CD4-positive, alpha-beta T cell (primary cell): ENCODE measurements around the gene MYL4. TPM values are rescaled to one million over a fixed set of nuclear protein-coding genes. Genes with fewer than 3 reads are reported as not detected.
"Not testable (repeated sequence)": the region's sequence is repeated elsewhere in the genome, so short reads cannot be mapped to it uniquely, and the experiment has no call there.

ENCODE experiments used
- ATAC-seq: fragments of 200-7000 bp; cut with Tn5 transposase; one replicate; pipeline ENCODE4 v1.10.0; 2022; ENCODE audit warnings: mild to moderate bottlenecking; ENCODE audit not compliant: poor library complexity
- CTCF ChIA-PET: fragments of 350-600 bp; sonication (Branson Sonifier 250); formaldehyde crosslinking; loops from one replicate; lab custom pipeline; 2021; ENCODE audit warnings: antibody characterized with exemption, inconsistent platforms; lab: Charles Lee
- POLR2A ChIA-PET: fragments of 350-600 bp; sonication (Branson Sonifier 250); formaldehyde crosslinking; loops from one replicate; lab custom pipeline; 2021; ENCODE audit warnings: antibody characterized with exemption, inconsistent platforms; lab: Charles Lee
- DNase-seq, 14 experiments: peaks; one replicate each; pipeline ENCODE4 v3.0.0-alpha.2; 2013 to 2020; ENCODE audit warnings: mixed read lengths in 2 of 14
- H3K27ac ChIP-seq, 2 donors: one replicate each; pipeline versions ENCODE4 v1.5.1 to v1.7.0; 2013; ENCODE audit warnings: low read length in 2 of 2, low read depth in 1 of 2, mild to moderate bottlenecking in 1 of 2
- H3K27me3 ChIP-seq, 2 experiments: 1 replicate in 1 of 2; 2 replicates in 1 of 2; pipeline versions ENCODE4 v1.6.1 to v1.7.0; 2013; ENCODE audit warnings: low read length in 2 of 2, control low read depth in 1 of 2, mild to moderate bottlenecking in 1 of 2, moderate library complexity in 1 of 2; ENCODE audit not compliant: insufficient read depth in 2 of 2, control insufficient read depth in 1 of 2
- H3K36me3 ChIP-seq: one replicate; pipeline ENCODE4 v1.6.1; 2013; ENCODE audit warnings: low read length, control low read depth; ENCODE audit not compliant: insufficient read depth
- H3K4me1 ChIP-seq: one replicate; pipeline ENCODE4 v1.6.1; 2013; ENCODE audit warnings: low read length, control low read depth; ENCODE audit not compliant: insufficient read depth
- H3K4me3 ChIP-seq: one replicate; pipeline ENCODE4 v1.5.1; 2013; ENCODE audit warnings: mild to moderate bottlenecking, low read length, moderate library complexity
- H3K9me3 ChIP-seq, 2 experiments: 1 replicate in 1 of 2; 2 replicates in 1 of 2; pipeline versions ENCODE4 v1.6.1 to v1.7.0; 2013; ENCODE audit warnings: low read length in 2 of 2, mild to moderate bottlenecking in 2 of 2, control low read depth in 1 of 2, moderate library complexity in 1 of 2; ENCODE audit not compliant: control insufficient read depth in 1 of 2, insufficient read depth in 1 of 2
- H3K27ac Mint-ChIP-seq: one replicate; pipeline ENCODE4 v1.8.0; 2020; ENCODE audit warnings: mixed read lengths
- H3K27me3 Mint-ChIP-seq: one replicate; pipeline ENCODE4 v1.8.0; 2021; ENCODE audit warnings: mixed read lengths
- H3K36me3 Mint-ChIP-seq: one replicate; pipeline ENCODE4 v1.8.0; 2021; ENCODE audit warnings: low read depth, mixed read lengths
- H3K4me1 Mint-ChIP-seq: one replicate; pipeline ENCODE4 v1.8.0; 2021; ENCODE audit warnings: low read depth, mixed read lengths
- H3K4me3 Mint-ChIP-seq: one replicate; pipeline ENCODE4 v1.8.0; 2020; ENCODE audit warnings: mild to moderate bottlenecking, mixed read lengths
- H3K9me3 Mint-ChIP-seq: one replicate; pipeline ENCODE4 v1.8.0; 2020; ENCODE audit warnings: mixed read lengths
- intact Hi-C, 2 experiments: fragments of 100-400 bp; cut with DNase I in 1 of 2; cut with micrococcal nuclease in 1 of 2; formaldehyde crosslinking; loops; one replicate each; pipeline versions ENCODE4 v1.15.1 to v1.9.0; 2023 to 2025; cut with DNase I, micrococcal nuclease
- total RNA-seq, 174 experiments: library from RNA in 2 of 174; stranded (reverse) in 2 of 174; gene quantifications; one replicate each; pipeline ENCODE4 v1.2.3 and lab custom pipeline; 2021 to 2026
- TF ChIP-seq, protein P1 (sequence below): fragments of 200-600 bp; IDR thresholded peaks from one replicate; pipeline ENCODE4 v1.8.0; 2022; ENCODE audit warnings: antibody characterized with exemption, mild to moderate bottlenecking

MYL4 gene
- total RNA-seq, 2 experiments from 2014 or later: not detected

DNA sequence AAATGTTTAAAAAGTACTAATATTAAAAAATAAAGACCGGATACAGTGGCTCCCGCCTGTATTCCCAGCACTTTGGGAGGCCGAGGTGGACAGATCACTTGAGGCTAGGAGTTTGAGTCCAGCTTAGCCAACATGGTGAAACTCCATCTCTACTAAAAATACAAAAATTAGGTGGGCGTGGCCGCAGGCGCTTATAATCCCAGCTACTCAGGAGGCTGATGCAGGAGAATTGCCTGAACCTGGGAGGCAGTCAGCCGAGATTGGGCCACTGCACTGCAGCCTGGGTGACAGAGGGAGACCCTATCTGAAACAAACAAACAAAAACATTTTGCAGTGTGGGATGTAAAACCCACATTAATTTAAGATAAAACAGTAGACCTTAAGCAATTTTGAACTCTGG lies 31.9 kb upstream of the MYL4 start:
- peaks cover 81% of the 10 kb centered on the region for H3K36me3 Mint-ChIP-seq
- no peaks in the 10 kb centered on the region for H3K9me3 ChIP-seq
- no peaks in the 10 kb centered on the region for H3K27me3 ChIP-seq
- no peak for DNase-seq
- no peak for ATAC-seq
- CTCF ChIA-PET: no interaction called here
- TF ChIP-seq, protein P1, sequence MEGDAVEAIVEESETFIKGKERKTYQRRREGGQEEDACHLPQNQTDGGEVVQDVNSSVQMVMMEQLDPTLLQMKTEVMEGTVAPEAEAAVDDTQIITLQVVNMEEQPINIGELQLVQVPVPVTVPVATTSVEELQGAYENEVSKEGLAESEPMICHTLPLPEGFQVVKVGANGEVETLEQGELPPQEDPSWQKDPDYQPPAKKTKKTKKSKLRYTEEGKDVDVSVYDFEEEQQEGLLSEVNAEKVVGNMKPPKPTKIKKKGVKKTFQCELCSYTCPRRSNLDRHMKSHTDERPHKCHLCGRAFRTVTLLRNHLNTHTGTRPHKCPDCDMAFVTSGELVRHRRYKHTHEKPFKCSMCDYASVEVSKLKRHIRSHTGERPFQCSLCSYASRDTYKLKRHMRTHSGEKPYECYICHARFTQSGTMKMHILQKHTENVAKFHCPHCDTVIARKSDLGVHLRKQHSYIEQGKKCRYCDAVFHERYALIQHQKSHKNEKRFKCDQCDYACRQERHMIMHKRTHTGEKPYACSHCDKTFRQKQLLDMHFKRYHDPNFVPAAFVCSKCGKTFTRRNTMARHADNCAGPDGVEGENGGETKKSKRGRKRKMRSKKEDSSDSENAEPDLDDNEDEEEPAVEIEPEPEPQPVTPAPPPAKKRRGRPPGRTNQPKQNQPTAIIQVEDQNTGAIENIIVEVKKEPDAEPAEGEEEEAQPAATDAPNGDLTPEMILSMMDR: no peak
- H3K4me3 Mint-ChIP-seq: no peak overlapping the region
- H3K4me1 Mint-ChIP-seq: peaks cover 59% of the 10 kb centered on the region
- peaks cover 13% of the 10 kb centered on the region for H3K4me1 ChIP-seq
- no peak overlapping the region for H3K27ac Mint-ChIP-seq
- H3K4me3 ChIP-seq: no peak overlapping the region
- no peak overlapping the region for H3K27ac ChIP-seq
- no peaks in the 10 kb centered on the region for H3K9me3 Mint-ChIP-seq
- intact Hi-C loops: no loop called here
- POLR2A ChIA-PET: no interaction called here
- H3K27me3 Mint-ChIP-seq: no peaks in the 10 kb centered on the region
- H3K36me3 ChIP-seq: peaks cover 67% of the 10 kb centered on the region

DNA sequence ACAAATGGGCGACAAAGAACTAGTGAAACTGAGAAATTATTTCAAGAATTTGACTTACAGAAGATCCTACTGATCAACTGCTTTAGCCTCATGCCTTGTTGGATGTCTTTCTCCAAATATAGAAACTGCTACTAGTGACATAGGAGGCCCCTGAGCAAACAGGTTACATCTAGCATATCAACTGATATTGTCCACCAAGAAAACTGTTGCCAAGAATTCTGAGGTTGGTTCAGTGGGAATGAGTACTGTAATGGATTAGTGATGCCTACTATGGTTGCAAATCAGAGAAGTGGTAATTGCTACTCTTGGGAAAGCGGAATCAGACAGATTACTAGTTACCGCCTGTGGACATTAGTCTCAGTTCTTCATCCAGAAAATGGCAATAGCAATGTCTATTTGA lies 30.0 kb upstream of the MYL4 start:
- Histone ChIP-seq H3K27me3 (no peaks in the 10 kb centered on the region), H3K27ac (no peak overlapping the region), H3K36me3 (peaks cover 61% of the 10 kb centered on the region), H3K4me3 (no peak overlapping the region), H3K4me1 (peaks cover 10% of the 10 kb centered on the region), H3K9me3 (no peaks in the 10 kb centered on the region)
- intact Hi-C loops: no loop called here
- H3K27me3 Mint-ChIP-seq: no peaks in the 10 kb centered on the region
- TF ChIP-seq, protein P1: no peak
- H3K9me3 Mint-ChIP-seq: no peaks in the 10 kb centered on the region
- ChIA-PET POLR2A (interaction anchor here (1.1 kb wide), 2 partner anchors 26 to 29 kb away, joined by 3 to 4 read pairs; no protein-coding TSS in a partner anchor), CTCF (no interaction called here)
- ATAC-seq: no peak
- peaks cover 76% of the 10 kb centered on the region for H3K36me3 Mint-ChIP-seq
- DNase-seq: no peak
- H3K27ac Mint-ChIP-seq: no peak overlapping the region
- H3K4me1 Mint-ChIP-seq: peaks cover 65% of the 10 kb centered on the region
- H3K4me3 Mint-ChIP-seq: no peak overlapping the region

GRCh38 chr17:47180337-47180736 lies 28.8 kb upstream of the MYL4 start:
- Mint-ChIP-seq H3K9me3 (no peaks in the 10 kb centered on the region), H3K4me3 (no peak overlapping the region), H3K4me1 (peaks cover 66% of the 10 kb centered on the region), H3K36me3 (peaks cover 67% of the 10 kb centered on the region), H3K27me3 (no peaks in the 10 kb centered on the region), H3K27ac (no peak overlapping the region)
- H3K27me3 ChIP-seq: no peaks in the 10 kb centered on the region
- peaks cover 13% of the 10 kb centered on the region for H3K4me1 ChIP-seq
- no peaks in the 10 kb centered on the region for H3K9me3 ChIP-seq
- intact Hi-C loops: no loop called here
- TF ChIP-seq, protein P1: no peak
- ATAC-seq (no peak), DNase-seq (no peak)
- no peak overlapping the region for H3K27ac ChIP-seq
- ChIA-PET POLR2A (interaction anchor here (1.1 kb wide), 2 partner anchors 25 to 28 kb away, joined by 3 to 4 read pairs; no protein-coding TSS in a partner anchor), CTCF (interaction anchor here (0.6 kb wide), 1 partner anchor 1171 kb away, joined by 3 read pairs; no protein-coding TSS in a partner anchor)
- H3K36me3 ChIP-seq: peaks cover 54% of the 10 kb centered on the region
- H3K4me3 ChIP-seq: no peak overlapping the region

DNA sequence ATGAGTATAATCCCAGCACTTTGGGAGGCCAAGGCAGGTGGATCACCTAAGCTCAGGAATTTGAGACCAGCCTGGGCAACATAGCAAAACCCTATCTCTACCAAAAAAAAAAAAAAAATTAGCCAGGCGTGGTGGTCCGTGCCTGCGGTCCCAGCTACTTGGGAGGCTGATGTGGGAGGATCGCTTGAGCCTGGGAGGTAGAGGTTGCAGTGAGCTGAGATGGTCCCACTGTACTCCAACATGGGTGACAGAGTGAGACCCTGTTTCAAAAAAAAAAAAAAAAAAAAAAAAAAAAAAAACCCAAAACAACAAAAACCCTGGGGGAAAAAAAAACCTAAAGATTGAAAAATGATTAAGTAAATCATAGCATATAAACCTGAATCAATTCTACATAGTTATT lies 28.2 kb upstream of the MYL4 start:
- H3K4me3 ChIP-seq, H3K27me3 ChIP-seq, DNase-seq, H3K4me3 Mint-ChIP-seq, intact Hi-C loops, H3K4me1 ChIP-seq, POLR2A ChIA-PET, H3K27ac ChIP-seq, H3K9me3 ChIP-seq, H3K27me3 Mint-ChIP-seq, H3K27ac Mint-ChIP-seq, H3K9me3 Mint-ChIP-seq, ATAC-seq: not testable (repeated sequence)
- peaks cover 57% of the 10 kb centered on the region for H3K36me3 ChIP-seq
- CTCF ChIA-PET: interaction anchor here (0.7 kb wide), 1 partner anchor 8 kb away, joined by 3 read pairs; no protein-coding TSS in a partner anchor
- peaks cover 69% of the 10 kb centered on the region for H3K4me1 Mint-ChIP-seq
- peaks cover 67% of the 10 kb centered on the region for H3K36me3 Mint-ChIP-seq
